ENCODE results near the gene ADAMTSL3.
A peak's percentile ranks its signal among the peaks of the same experiment; 100 is the strongest.

ADAMTSL3 gene

GRCh38 chr15:83733206-83733605 lies 79.3 kb downstream of the ADAMTSL3 start:
- TF ChIP-seq CREB1 (IDR thresholded peaks at IDR 0.05; ENCODE audit: low read depth) (no peak), TEAD4 (IDR thresholded peaks at IDR 0.05) (peak; percentile 96), EP300 (IDR thresholded peaks at IDR 0.05; ENCODE audit: borderline replicate concordance) (peak; percentile 75), REST (IDR thresholded peaks at IDR 0.05; ENCODE audit: low read depth) (no peak), MAX (IDR thresholded peaks at IDR 0.05) (peak; percentile 5; the same call in 1 of the 2 replicates), USF1 (IDR thresholded peaks at IDR 0.05) (no peak), TCF12 (IDR thresholded peaks at IDR 0.05; ENCODE audit: low read depth) (peak; percentile 75), YY1 (IDR thresholded peaks at IDR 0.05; ENCODE audit: low read depth) (no peak), NFIC (IDR thresholded peaks at IDR 0.05) (no peak; the same call in 1 of the 2 replicates), ZBTB7A (IDR thresholded peaks at IDR 0.05; ENCODE audit: low read depth) (no peak), FOXM1 (IDR thresholded peaks at IDR 0.05; ENCODE audit: borderline replicate concordance, low read depth) (peak; percentile 51), EGR1 (IDR thresholded peaks at IDR 0.05) (no peak), CEBPB (IDR thresholded peaks at IDR 0.05) (no peak), RAD21 (IDR thresholded peaks at IDR 0.05; ENCODE audit: low read depth) (no peak), TAF1 (IDR thresholded peaks at IDR 0.05; ENCODE audit: low read depth) (no peak)

GRCh38 chr15:83733691-83734090 lies 79.8 kb downstream of the ADAMTSL3 start:
- no peak for TF ChIP-seq TCF12 (IDR thresholded peaks at IDR 0.05; ENCODE audit: low read depth)

GRCh38 chr15:83734487-83734886 lies 80.6 kb downstream of the ADAMTSL3 start:
- TF ChIP-seq FOXM1 (IDR thresholded peaks at IDR 0.05; ENCODE audit: borderline replicate concordance, low read depth) (no peak), EGR1 (IDR thresholded peaks at IDR 0.05) (no peak), USF1 (IDR thresholded peaks at IDR 0.05) (no peak), EP300 (IDR thresholded peaks at IDR 0.05; ENCODE audit: borderline replicate concordance) (no peak), TCF12 (IDR thresholded peaks at IDR 0.05; ENCODE audit: low read depth) (no peak), RAD21 (IDR thresholded peaks at IDR 0.05; ENCODE audit: low read depth) (peak; percentile 20), YY1 (IDR thresholded peaks at IDR 0.05; ENCODE audit: low read depth) (0 out of 2 replicates have a peak, but pooled peaks have one; percentile 42), REST (IDR thresholded peaks at IDR 0.05; ENCODE audit: low read depth) (no peak)

GRCh38 chr15:83739629-83740028 lies 85.7 kb downstream of the ADAMTSL3 start:
- TF ChIP-seq FOXM1 (IDR thresholded peaks at IDR 0.05; ENCODE audit: borderline replicate concordance, low read depth) (no peak), EP300 (IDR thresholded peaks at IDR 0.05; ENCODE audit: borderline replicate concordance) (no peak), RAD21 (IDR thresholded peaks at IDR 0.05; ENCODE audit: low read depth) (no peak), USF1 (IDR thresholded peaks at IDR 0.05) (no peak), TCF12 (IDR thresholded peaks at IDR 0.05; ENCODE audit: low read depth) (no peak), TAF1 (IDR thresholded peaks at IDR 0.05; ENCODE audit: low read depth) (no peak), YY1 (IDR thresholded peaks at IDR 0.05; ENCODE audit: low read depth) (no peak), ZBTB7A (IDR thresholded peaks at IDR 0.05; ENCODE audit: low read depth) (no peak)

GRCh38 chr15:83745771-83746170 lies 91.8 kb downstream of the ADAMTSL3 start:
- TF ChIP-seq TAF1 (IDR thresholded peaks at IDR 0.05; ENCODE audit: low read depth) (no peak), USF1 (IDR thresholded peaks at IDR 0.05) (no peak), CEBPB (IDR thresholded peaks at IDR 0.05) (no peak), CREB1 (IDR thresholded peaks at IDR 0.05; ENCODE audit: low read depth) (no peak), REST (IDR thresholded peaks at IDR 0.05; ENCODE audit: low read depth) (no peak), NFIC (IDR thresholded peaks at IDR 0.05) (no peak), EP300 (IDR thresholded peaks at IDR 0.05; ENCODE audit: borderline replicate concordance) (no peak), MAX (IDR thresholded peaks at IDR 0.05) (no peak), FOXM1 (IDR thresholded peaks at IDR 0.05; ENCODE audit: borderline replicate concordance, low read depth) (no peak), TCF12 (IDR thresholded peaks at IDR 0.05; ENCODE audit: low read depth) (no peak)
